Stimulated activated CD4-positive, alpha-beta T cell treated with anti-CD3 and anti-CD28 coated beads, Interleukin-4, amount 100 ng/mL, for 1 hour (primary cell): ENCODE data around the gene EFR3B.

Experiments used
- DNase-seq: peaks from one replicate; pipeline ENCODE4 v3.0.0-alpha.2; 2020

EFR3B gene

GRCh38 chr2:25197336-25198208 lies 155.7 kb downstream of the EFR3B start:
- DNase-seq, result no peak

- no peak for DNase-seq
Observed at GRCh38 chr2:25198209-25198525, 156.3 kb downstream of the EFR3B start.

GRCh38 chr2:25198576-25198975 lies 156.7 kb downstream of the EFR3B start:
- DNase-seq, result no peak

GRCh38 chr2:25201265-25201664 lies 159.4 kb downstream of the EFR3B start:
- no peak for DNase-seq

- DNase-seq, result no peak
Observed at GRCh38 chr2:25201794-25202193, 159.9 kb downstream of the EFR3B start.

- DNase-seq, result no peak
Observed at GRCh38 chr2:25202275-25202674, 160.4 kb downstream of the EFR3B start.

GRCh38 chr2:25204190-25204838 lies 162.4 kb downstream of the EFR3B start:
- no peak for DNase-seq

- no peak for DNase-seq
Observed at GRCh38 chr2:25207078-25207545, 165.2 kb downstream of the EFR3B start.
